ENCODE results near the gene GAL3ST2.

The GAL3ST2 gene

DNA sequence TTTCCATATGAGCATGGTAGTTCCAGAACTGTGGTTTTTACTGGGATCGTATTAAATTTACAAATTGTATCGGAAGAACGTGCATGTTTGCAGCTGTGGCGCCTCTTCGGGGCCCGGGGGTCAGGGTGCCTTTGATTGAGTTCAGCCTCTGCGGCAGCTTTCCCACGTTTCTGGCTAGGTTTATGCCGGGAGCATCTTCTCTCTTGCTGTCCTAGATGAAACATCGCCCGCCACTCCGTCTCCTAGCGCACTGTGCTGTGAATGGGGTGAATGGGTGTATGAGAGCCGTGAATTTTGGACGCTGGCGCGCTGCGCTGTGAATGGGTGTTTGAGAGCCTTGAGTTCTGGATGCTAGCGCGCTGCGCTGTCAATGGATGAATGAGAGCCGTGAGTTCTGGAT, 69.8 kb downstream of the GAL3ST2 start:
- Histone ChIP-seq H3K4me2 (ENCODE audit: low read depth, low read length, poor library complexity, severe bottlenecking) (no peak overlapping the region), H3K9me2 (replicated peaks; ENCODE audit: insufficient read depth, low read length) (no peaks in the 10 kb centered on the region)

DNA sequence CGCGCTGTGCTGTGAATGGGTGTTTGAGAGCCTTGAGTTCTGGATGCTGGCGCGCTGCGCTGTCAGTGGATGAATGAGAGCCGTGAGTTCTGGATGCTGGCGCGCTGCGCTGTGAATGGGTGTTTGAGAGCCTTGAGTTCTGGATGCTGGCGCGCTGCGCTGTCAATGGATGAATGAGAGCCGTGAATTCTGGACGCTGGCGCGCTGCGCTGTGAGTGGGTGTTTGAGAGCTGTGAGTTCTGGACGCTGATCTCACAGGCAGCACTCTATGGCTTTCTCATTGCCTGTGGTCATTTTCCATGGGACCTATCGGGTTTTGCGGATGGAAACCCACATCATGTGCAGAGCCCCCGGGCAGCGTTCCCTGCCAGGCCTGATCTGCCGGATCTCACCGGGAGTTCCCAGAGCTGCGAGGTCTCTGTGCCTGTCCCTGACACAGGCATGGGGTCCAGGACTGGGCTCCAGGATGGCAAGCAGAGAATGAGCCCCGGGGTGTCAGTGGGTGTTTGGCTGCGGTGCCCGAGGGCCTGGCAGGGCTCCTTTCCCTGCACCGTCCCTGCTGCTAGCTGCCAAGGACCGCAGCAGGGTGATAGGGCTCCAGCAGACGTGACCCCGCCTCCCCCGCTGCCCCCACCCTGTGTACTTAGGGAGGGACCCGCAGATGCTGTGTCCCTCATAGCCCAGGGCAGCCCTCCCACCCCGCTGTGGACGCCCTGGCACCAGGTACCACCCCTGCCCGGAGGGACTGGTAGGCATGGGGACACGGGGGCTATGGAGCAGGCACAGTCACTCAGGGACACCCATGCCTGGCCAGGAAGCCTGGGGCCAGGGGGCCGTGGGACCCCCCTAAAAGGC, 72.4 kb downstream of the GAL3ST2 start:
- Histone ChIP-seq H3K4me2 (ENCODE audit: low read depth, low read length, poor library complexity, severe bottlenecking) (no peak overlapping the region), H3F3A (ENCODE audit: insufficient read depth) (no peaks in the 10 kb centered on the region), H3K9ac (ENCODE audit: low read length) (no peak overlapping the region), H2AFZ (ENCODE audit: low read depth, low read length, severe bottlenecking) (no peak overlapping the region), H3K9me2 (replicated peaks; ENCODE audit: insufficient read depth, low read length) (no peaks in the 10 kb centered on the region), H3K4me3 (ENCODE audit: insufficient read depth, low read length, poor library complexity, severe bottlenecking) (no peak overlapping the region), H3K27me3 (ENCODE audit: low read length) (no peaks in the 10 kb centered on the region), H3K27ac (ENCODE audit: low read depth, low read length) (no peak overlapping the region), H4K20me1 (ENCODE audit: low read depth, low read length) (no peaks in the 10 kb centered on the region), H3K79me2 (ENCODE audit: insufficient read depth, low read length) (no peaks in the 10 kb centered on the region), H3K9me3 (ENCODE audit: insufficient read depth, low read length) (no peaks in the 10 kb centered on the region), H3K36me3 (ENCODE audit: low read length) (no peaks in the 10 kb centered on the region)
- TF ChIP-seq EZH2phosphoT487 (conservative IDR thresholded peaks at IDR 0.05; ENCODE audit: low read length) (no peak), CTCF (IDR thresholded peaks at IDR 0.05; ENCODE audit: insufficient read depth, low read length, poor library complexity, severe bottlenecking) (no peak)

More for the DNA sequence above, 69.8 kb downstream of the GAL3ST2 start:
- no peaks in the 10 kb centered on the region for H4K20me1 ChIP-seq (ENCODE audit: low read depth, low read length)
- no peaks in the 10 kb centered on the region for H3K27me3 ChIP-seq (ENCODE audit: low read length)
- no peak overlapping the region for H3K9ac ChIP-seq (ENCODE audit: low read length)
- TF ChIP-seq CTCF (IDR thresholded peaks at IDR 0.05; ENCODE audit: insufficient read depth, low read length, poor library complexity, severe bottlenecking) (no peak), EZH2phosphoT487 (conservative IDR thresholded peaks at IDR 0.05; ENCODE audit: low read length) (no peak)
- H2AFZ ChIP-seq (ENCODE audit: low read depth, low read length, severe bottlenecking): no peak overlapping the region
- no peaks in the 10 kb centered on the region for H3K36me3 ChIP-seq (ENCODE audit: low read length)
- H3K4me3 ChIP-seq (ENCODE audit: insufficient read depth, low read length, poor library complexity, severe bottlenecking): no peak overlapping the region
- no peak overlapping the region for H3K27ac ChIP-seq (ENCODE audit: low read depth, low read length)
- no peaks in the 10 kb centered on the region for H3K79me2 ChIP-seq (ENCODE audit: insufficient read depth, low read length)
- H3F3A ChIP-seq (ENCODE audit: insufficient read depth): no peaks in the 10 kb centered on the region
- H3K9me3 ChIP-seq (ENCODE audit: insufficient read depth, low read length): no peaks in the 10 kb centered on the region

- no peaks in the 10 kb centered on the region for H3K9me2 ChIP-seq (replicated peaks; ENCODE audit: insufficient read depth, low read length)
- TF ChIP-seq EZH2phosphoT487 (conservative IDR thresholded peaks at IDR 0.05; ENCODE audit: low read length) (no peak), CTCF (IDR thresholded peaks at IDR 0.05; ENCODE audit: insufficient read depth, low read length, poor library complexity, severe bottlenecking) (no peak)
- H3K27ac ChIP-seq (ENCODE audit: low read depth, low read length): no peak overlapping the region
- no peak overlapping the region for H3K4me3 ChIP-seq (ENCODE audit: insufficient read depth, low read length, poor library complexity, severe bottlenecking)
- no peaks in the 10 kb centered on the region for H3K27me3 ChIP-seq (ENCODE audit: low read length)
- H3K79me2 ChIP-seq (ENCODE audit: insufficient read depth, low read length): no peaks in the 10 kb centered on the region
- H4K20me1 ChIP-seq (ENCODE audit: low read depth, low read length): no peaks in the 10 kb centered on the region
- no peak overlapping the region for H2AFZ ChIP-seq (ENCODE audit: low read depth, low read length, severe bottlenecking)
- no peak overlapping the region for H3K4me2 ChIP-seq (ENCODE audit: low read depth, low read length, poor library complexity, severe bottlenecking)
- no peaks in the 10 kb centered on the region for H3F3A ChIP-seq (ENCODE audit: insufficient read depth)
- H3K9me3 ChIP-seq (ENCODE audit: insufficient read depth, low read length): no peaks in the 10 kb centered on the region
- H3K36me3 ChIP-seq (ENCODE audit: low read length): no peaks in the 10 kb centered on the region
- no peak overlapping the region for H3K9ac ChIP-seq (ENCODE audit: low read length)
Measured at GRCh38 chr2:241849616-241850543, 73.3 kb downstream of the GAL3ST2 start.

All from SU-DHL-6 (cell line).